NCI-H1694 (cell line): ENCODE data around the gene ANKRD55.
"Not testable (repeated sequence)": the region's sequence is repeated elsewhere in the genome, so short reads cannot be mapped to it uniquely, and the experiment has no call there.

ENCODE experiments used
- DNase-seq: peaks from one replicate; lab custom pipeline; 2025; lab: John Stamatoyannopoulos, UW

ANKRD55 gene

DNA sequence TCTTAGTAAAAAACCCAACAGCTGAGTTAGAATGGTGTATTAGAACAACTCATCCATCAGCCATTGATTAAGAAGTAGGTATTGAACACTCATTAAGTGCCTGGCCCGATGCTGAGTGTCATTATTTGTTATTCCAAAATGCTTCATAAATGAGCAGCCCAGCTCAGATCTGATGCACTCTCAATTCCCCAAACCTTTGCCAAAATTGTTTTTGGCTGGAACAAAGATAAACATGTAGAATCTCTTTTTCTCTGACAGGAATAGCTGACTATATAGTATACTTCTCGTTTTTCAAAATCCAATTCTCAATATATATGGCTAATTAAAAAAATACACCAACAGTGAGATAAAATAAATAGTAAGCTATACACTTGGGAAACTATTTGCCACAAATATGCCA, 20.0 kb upstream of the ANKRD55 start:
- no peak for DNase-seq

DNA sequence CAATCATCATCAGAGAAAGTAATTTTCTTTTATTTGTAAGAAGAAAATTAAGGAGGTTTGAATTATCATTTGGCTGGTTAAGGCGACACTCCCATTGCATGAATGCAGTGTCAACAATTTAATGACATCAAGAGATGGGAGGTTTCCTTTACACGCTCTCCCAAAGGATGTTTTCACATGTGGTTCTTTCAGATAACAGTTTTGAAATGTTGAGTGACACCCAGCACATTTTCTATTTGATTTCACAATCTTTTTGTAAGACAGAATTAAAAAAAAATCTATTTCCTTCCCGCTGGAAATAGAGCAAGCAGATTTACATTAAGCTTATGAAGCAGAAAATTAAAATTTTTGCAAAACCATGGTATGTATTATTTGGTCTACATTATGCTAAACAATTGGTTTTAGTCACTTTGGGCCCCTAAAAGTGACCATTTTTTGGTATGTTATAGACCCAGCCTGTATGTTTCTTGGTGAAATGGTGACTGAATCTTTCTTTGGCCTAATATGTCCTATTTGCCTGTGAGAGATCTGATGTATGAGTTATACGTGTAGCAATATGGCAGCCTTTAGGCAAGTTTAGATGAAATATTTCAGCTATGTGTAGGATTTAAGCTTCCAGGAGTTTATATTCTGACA, 18.9 kb upstream of the ANKRD55 start:
- DNase-seq: no peak

DNA sequence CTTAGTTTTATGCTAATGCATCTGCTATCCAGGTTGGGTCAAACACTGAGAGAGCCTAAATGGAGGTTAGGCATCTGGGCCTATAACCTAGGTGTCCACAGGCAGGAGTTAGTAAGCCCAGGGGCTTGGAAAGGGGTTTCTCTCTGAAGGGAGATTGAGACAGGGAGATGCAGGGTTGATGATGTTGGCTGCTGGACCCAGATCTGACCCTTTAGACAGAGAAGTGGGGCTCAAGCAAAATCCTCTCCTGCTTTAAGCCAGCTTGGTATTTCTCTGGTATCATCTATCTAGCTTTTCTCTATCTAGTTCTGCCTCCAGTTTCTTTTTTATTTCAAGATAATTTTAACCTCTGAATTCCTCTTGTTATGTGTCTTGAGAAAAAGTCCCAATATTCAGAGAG, 18.3 kb upstream of the ANKRD55 start:
- DNase-seq: no peak

DNA sequence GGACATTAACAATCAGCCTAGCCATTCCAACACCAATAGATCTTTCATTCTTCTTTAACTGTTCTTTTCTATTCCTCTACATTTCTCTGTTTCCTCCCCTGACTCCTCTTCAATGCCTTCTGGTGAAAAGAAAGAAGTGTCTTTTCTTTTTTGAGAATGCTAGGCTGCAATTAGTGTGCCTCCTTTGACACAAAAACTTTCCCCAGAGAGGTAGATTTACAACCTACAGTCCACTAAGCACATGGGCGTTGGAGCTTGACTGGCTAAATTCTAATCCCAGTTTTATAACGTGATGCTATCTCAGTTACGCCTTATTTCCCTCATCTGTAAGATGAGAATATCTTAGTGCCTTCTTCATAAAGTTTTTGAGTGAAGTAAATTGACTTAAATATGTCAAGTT, 16.9 kb upstream of the ANKRD55 start:
- no peak for DNase-seq

DNA sequence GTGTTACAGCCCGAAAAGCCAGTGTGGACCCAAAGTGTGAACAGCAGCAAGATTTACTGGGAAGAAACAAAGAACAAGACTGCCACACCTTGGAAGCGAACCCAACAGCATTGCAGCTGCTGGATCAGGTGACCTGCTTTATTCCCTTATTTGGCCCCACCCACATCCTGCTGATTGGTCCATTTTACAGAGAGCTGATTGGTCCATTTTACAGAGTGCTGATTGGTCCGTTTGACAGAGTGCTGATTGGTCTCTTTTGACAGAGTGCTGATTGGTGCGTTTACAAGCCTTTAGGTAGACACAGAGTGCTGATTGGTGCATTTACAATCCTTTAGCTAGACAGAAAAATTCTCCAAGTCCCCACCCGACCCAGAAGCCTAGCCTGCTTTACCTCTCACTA, 16.0 kb upstream of the ANKRD55 start:
- not testable (repeated sequence) for DNase-seq

DNA sequence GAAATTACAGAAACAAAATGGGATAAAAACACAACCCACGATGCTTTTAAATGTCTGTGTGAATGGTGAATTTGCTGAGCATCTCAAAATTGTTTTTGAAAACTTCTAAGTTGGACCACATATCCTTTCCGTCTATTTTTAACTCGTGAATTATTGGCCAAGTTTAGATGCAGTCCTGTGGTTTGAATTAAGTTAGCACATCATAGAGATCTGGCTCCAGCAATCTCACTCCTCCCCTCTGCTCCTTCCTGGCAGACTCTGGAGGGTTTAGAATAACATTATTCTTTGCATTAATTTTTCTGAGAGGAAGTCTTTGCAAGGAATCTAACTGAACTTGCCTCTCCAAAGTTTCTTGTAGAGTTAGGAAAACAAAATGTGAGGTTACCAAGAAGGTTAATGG, 14.5 kb upstream of the ANKRD55 start:
- DNase-seq: no peak

DNA sequence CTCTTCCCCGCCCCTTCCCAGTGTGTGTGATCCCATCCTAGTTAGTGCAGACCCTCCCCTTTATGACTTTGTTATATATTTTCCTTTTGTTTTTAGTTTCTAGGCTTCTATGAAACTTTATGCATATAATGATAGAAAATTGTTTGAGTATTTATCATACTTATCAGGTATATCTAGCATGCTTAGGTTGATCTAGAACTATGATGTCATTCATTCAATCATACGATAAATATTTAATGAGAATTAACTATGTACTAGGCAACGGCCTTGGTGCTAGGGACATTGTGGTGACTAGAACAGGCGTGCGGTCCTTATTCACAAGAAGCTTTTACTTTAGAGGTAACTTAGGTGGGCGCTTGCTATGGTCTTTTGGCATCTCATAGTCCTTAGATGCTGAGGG, 13.6 kb upstream of the ANKRD55 start:
- no peak for DNase-seq

DNA sequence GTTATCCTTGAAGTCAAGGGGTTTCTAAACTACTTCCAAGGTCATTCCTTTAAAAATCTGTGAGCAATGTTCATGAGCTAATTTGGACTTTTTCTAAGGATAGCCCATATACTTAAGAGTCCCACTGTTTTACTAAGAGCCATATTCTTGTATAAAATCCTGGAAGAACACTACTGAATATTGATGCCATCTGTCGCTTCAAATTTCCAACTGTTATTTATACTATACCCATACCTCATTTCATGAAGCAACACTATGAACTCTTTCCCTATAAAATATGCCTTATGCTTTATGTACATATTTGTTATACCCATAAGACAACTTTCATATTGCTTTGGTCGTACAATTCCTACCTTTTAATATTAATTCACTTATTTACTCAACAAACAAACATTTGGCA, 12.4 kb upstream of the ANKRD55 start:
- no peak for DNase-seq

DNA sequence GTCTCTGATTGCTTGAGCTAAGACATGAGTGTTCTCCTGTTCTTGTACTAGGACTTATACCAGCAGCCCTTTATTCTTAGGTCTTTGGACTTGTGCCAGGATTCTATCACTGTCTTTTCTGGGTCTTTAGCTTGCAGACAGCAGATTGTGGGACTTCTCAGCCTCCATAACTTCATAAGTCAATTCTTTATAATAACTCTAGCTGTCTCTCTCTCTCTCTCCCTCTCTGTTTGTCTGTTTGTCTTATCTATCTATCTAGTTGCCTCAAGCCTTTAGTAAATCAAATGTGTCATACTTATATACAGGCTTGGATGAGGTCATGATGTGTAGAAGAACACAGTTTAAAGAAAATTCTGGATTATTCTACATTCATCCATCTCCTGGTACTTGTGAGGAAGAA, 11.5 kb upstream of the ANKRD55 start:
- DNase-seq: no peak

DNA sequence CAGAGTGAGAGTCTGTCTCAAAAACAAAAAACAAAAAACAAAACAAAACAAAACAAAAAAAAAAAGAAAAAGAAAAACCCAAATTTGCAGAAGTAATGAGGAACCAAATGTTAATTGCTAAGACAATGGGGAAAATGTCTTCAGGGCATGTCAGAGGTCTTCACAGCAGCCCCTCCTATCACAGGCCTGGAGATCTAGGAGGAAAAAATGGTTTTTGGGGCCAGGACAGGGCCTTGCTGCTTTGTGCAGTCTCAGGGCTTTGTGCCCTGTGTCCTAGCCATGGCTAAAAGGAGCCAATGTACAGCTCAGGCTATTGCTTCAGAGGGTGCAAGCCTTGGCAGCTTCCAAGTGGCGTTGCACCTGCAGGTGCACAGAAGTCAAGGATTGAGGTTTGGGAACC, 9.1 kb upstream of the ANKRD55 start:
- DNase-seq: not testable (repeated sequence)

DNA sequence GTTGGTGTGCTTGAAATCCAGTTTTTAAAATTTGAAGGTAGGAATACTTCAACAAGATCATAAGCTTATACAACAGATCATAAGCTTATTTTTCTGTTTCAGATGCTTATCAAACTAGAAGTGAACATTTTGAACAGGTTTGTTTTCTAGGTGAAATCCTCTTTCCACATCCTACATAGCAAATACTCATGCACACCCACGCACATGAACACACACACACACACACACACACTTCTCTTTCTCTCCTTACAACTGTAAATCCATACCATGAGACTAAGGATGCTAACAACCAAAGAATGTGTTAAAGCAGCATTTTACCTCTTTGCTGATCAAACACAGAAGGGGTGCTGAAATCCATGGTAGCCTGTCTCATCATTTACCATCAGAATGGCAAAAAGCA, 592 bp downstream of the ANKRD55 start:
- DNase-seq: no peak

DNA sequence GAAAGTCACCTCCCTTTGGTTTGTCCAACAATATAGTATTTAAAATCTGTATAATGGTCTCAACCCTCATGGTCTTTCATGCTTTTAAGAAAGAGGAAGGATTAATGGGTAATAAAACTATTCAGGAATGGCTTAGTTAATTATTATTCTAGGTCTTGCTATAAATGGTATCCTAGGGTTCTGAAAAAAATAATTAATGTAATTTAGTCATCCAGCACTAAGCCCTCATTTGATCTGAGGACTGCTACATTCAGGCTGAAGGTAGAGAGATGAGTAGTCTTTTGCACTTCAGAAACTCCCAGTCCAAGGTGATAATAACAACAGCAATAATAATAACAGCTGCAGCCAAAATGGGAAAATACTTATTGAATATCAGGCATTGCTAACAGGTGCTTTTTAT, 2.6 kb downstream of the ANKRD55 start:
- no peak for DNase-seq

DNA sequence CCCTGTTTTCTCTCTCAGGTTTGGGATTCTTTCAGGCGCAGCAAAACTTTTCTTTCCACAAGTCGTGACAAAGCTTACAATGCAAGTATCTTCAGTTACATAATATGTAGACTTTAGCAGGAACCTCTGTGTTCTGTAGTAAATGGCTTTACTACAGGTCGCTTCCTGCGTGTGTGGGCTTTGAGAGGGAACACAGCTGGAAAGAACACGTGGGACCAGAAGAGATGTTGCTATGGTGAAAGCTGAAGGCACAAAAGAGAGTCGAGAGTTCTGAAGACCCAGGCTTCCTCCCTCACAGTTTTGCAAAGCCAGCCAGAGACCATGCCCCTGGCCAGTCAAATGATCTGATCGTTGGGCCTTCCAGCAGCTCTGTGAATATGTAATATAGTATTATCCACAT, 4.0 kb downstream of the ANKRD55 start:
- no peak for DNase-seq

DNA sequence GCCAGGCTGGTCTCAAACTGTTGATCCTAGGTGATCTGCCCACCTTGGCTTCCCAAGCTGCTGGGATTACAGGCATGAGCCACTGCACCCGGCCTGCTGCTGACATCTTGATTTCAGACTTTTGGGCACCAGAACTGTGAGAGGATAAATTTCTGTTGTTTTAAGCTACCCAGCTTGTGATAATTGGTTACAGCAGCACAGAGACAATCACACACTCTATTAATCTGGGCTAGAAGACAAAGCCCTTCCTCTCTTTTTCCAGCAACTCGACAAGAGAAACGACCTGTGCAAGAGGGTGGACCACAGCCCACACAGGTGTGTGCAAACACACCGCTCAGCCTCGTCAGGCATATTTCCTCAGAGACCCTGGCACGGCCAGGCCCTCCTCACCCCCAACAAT, 4.5 kb downstream of the ANKRD55 start:
- no peak for DNase-seq

DNA sequence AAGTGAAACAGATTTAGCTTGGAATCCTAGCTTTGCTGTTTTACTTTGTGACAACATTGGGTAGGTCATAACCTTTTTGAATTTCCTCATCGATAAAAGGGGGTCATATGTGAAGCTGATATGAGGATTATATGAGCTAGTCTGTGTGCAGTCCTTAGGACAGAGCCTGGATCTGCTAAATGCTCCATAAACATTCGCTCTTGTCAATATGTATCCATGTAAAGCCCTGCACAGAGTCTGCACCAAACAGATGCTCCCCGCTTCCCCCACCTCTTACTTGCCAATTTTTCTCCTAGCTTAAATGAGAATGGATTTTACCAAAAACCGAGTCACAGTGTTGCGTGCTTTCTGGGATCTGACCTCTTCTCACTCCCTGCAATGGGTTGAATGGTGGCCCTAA, 5.4 kb downstream of the ANKRD55 start:
- DNase-seq: no peak

DNA sequence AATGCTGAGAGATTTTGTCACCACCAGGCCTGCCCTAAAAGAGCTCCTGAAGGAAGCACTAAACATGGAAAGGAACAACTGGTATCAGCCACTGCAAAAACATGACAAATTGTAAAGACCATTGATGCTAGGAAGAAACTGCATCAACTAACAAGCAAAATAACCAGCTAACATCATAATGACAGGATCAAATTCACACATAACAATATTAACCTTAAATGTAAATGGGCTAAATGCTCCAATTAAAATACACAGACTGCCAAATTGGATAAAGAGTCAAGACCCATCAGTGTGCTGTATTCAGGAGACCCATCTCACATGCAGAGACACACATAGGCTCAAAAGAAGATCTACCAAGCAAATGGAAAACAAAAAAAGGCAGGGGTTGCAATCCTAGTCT, 9.8 kb downstream of the ANKRD55 start:
- not testable (repeated sequence) for DNase-seq

DNA sequence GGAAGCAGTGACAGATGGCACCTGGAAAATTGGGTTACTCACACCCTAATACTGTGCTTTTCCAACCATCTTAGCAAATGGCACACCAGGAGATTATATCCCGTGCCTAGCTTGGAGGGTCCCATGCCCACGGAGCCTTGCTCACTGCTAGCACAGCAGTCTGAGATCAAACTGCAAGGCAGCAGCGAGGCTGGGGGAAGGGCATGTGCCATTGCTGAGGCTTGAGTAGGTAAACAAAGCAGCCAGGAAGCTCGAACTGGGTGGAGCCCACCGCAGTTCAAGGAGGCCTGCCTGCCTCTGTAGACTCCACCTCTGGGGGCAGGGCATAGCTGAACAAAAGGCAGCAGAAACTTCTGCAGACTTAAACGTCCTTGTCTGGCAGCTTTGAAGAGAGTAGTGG, 11.5 kb downstream of the ANKRD55 start:
- not testable (repeated sequence) for DNase-seq

DNA sequence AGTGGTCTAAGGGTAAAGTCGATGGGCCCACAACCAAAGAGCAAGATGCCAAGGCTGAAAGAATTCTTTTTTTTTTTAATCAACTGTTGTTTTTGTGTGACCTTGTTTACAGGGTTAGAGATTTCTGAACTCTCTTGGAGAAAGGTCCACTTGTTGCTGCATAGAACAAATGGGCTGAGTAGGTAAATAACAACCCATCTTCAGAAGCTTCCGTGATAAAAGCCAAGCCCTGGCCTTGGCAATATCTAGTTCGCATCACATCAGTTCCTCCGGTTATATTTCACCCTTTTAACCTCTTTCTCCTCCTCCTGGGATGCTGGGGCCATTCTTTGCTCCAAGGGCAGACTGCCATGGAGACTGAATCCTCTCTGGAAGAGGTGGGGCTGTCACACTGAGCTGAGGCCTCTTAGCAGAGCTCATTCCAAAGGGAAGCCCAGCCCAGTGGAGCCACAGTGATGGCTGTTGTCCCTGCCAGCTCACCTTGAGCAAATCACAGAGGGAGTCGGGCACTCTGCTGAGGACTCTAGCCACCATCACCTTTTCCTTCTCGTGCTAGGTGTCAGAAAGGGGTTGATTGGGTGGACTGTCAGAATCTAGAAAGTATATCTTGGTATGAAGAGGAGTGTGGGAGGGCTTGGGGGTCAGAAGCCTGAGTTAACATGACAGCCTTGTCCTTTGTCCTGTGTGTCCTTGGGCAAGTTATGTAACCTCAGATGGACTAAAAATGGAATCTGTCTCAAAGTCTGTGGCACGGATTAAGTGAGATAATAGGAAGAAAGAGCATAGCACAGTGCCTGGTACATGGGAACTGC, 17.9 kb downstream of the ANKRD55 start:
- DNase-seq: no peak

DNA sequence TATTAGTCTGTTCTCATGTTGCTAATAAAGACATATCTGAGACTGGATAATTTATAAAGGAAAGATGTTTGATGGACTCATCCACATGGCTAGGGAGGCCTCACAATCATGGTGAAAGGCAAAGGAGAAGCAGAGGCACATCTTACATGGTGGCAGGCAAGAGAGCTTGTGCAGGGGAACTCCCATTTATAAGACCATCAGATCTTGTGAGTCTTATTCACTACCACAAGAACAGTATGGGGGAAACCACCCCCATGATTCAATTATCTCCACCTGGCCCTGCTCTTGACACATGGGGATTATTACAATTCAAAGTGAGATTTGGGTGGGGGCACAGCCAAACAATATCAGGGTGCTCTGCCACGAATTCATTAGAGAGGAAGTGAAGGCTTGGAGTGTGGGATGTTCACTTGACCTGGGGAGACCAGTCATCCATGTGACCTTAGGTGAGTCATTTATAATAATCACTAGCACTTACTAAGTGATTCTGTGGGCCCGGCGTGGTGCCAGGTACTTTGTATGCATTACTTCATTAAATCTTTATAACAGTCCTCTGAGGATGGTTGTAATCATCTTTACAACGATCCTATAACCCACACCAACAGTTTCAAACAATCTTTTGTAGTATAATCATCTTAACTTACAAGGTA, 19.1 kb downstream of the ANKRD55 start:
- not testable (repeated sequence) for DNase-seq

DNA sequence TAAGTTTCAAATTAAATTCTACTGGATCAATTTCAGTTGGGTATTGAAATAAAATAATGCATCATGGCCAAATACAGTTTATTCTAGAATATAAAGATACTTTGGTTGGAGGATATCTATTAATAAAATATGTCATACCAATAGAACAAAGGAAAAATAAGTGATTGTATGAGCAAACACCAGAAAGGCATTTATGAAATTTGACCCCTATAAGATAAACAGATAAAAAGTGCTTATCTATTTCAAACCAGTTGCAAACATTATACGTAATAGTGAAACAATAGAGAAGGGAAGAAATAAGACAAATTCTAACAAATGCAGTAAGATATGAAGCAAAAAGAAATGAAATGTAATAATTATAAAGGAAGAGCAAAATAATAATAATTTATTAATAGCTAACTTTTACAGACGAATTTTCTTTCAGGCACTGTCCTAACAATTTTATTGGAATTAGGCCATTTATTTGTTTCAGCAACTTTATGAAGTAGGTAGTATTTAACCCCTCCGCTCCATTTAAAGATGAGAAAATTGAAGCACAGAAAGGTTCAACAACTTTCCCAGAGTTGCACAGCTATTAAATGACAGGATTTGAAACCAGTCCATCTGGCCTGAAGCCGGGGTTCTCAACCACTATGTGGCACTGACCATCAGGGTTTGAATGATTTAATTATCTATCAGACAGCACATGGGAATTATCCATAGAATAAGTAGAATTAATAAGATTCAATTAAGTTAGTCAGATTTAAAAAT, 20.8 kb downstream of the ANKRD55 start:
- no peak for DNase-seq

DNA sequence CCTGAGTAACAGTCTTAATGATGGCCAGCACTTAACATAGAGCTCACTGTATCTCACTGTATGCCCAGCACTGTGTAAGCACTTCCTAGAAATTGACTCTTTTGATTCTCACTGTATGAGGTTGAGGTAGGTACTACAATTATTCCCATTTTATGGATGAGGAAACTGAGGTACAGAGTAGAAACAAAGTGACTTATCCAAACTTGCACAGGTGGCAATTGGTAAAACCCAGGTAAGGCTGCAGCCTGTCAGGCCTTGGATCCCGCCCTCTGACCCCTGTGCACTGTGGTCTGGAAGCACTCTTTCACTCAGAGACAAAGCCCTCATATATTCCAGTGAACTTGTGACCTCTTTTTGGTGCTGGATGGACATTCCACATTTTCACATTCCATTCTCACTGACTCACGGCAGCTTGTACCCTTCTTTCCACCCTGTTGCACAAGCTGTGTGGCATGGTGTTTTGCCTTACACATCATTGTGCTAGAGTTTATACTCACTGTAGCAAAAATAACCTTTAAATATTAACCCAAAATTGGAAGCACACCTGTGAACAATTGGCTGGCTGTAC, 21.7 kb downstream of the ANKRD55 start:
- no peak for DNase-seq

DNA sequence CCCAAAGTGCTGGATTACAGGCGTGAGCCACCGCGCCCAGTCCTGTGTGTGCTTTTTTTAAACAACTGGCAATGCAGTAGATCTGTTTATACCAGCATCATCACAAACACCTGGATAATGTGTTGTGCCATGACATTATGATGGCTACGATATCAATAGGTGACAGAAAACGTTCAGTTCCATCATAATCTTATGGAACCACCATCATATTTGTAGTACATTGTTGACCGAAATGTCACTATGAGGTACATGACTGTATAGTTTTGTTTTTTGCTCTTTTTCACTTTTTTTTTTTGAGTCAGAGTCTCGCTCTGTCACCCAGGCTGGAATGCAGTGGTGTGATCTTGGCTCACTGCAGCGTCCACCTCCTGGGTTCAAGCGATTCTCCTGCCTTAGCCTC, 24.4 kb downstream of the ANKRD55 start:
- no peak for DNase-seq
